OCI-LY3 (cell line): Measurements from ENCODE around the gene TRAF3.

ENCODE experiments used
- CTCF ChIP-seq: fragments of 200-600, 300-600 bp; sonication (generic); IDR thresholded peaks from 2 replicates; pipeline ENCODE4 v1.5.1; 2014; ENCODE audit warnings: antibody characterized with exemption, low read length, low read depth
- EZH2phosphoT487 ChIP-seq: fragments of 200-600 bp; shearing (Covaris generic); IDR thresholded peaks from 2 replicates; pipeline ENCODE4 v1.6.1; 2018; ENCODE audit warnings: antibody characterized with exemption, mixed run types, low read depth

- no peak for TF ChIP-seq CTCF
- no peak for TF ChIP-seq EZH2phosphoT487
Measured at GRCh38 chr14:102863381-102863780, 86.1 kb downstream of the TRAF3 start.
